Mucosa of descending colon (tissue), 3 donors: ENCODE measurements around the gene CXCR6. TPM values are rescaled to one million over a fixed set of nuclear protein-coding genes. Genes with fewer than 3 reads are reported as not detected.

Experiments
- ATAC-seq: fragments of 200-7000 bp; cut with Tn5 transposase; one replicate; pipeline ENCODE4 v1.9.1; 2020; ENCODE audit warnings: mild to moderate bottlenecking, moderate library complexity
- DNase-seq, 3 donors: peaks; one replicate each; pipeline ENCODE4 v3.0.0-alpha.2; 2020
- H3K36me3 ChIP-seq: fragments of 200-600 bp; one replicate; pipeline ENCODE4 v1.8.0; 2021; ENCODE audit warnings: low read depth, mild to moderate bottlenecking
- H3K4me1 ChIP-seq: fragments of 200-600 bp; one replicate; pipeline ENCODE4 v1.8.0; 2021; ENCODE audit warnings: low read depth, mild to moderate bottlenecking
- H3K4me3 ChIP-seq: fragments of 200-600 bp; one replicate; pipeline ENCODE4 v1.8.0; 2021; ENCODE audit warnings: mild to moderate bottlenecking
- H3K9me3 ChIP-seq: fragments of 200-600 bp; one replicate; pipeline ENCODE4 v1.8.0; 2021; ENCODE audit warnings: mild to moderate bottlenecking
- CTCF ChIP-seq: fragments of 200-600 bp; IDR thresholded peaks from one replicate; pipeline ENCODE4 v1.8.0; 2022; ENCODE audit warnings: antibody characterized with exemption, mild to moderate bottlenecking
- intact Hi-C, 2 donors: fragments of 100-400 bp; cut with DNase I in 1 of 2; cut with micrococcal nuclease in 1 of 2; formaldehyde crosslinking; loops; one replicate each; pipeline versions ENCODE4 v1.11.0 to v1.11.1; 2022; cut with DNase I, micrococcal nuclease
- total RNA-seq, 3 donors: library from RNA; stranded (reverse); fragmentation: NEBNext Ultra II Directional in 2 of 3; extraction: Animal tissue kit (Norgen Biotek cat#: 25700) in 2 of 3; gene quantifications; one replicate each; pipeline versions ENCODE4 v1.2.1 to v1.2.4, GENCODE V29; 2021 to 2023
- donor health status: DM: no; HTN: no; CAD: no; lungs with moderate emphysema.
- donor health status: DM: no; HTN: no; CAD: no.
- donor health status: DM: no; HTN: yes; CAD: no.

CXCR6 gene
- total RNA-seq, 3 donors from 2014 or later = 1.5 to 3.6 (median 1.7) TPM

- DNase-seq (no peak), ATAC-seq (no peak)
- no peak overlapping the region for H3K4me3 ChIP-seq
- peaks cover 32% of the 10 kb centered on the region for H3K4me1 ChIP-seq
- intact Hi-C loops = no loop called here
- TF ChIP-seq CTCF = no peak
- no peaks in the 10 kb centered on the region for H3K36me3 ChIP-seq
- H3K9me3 ChIP-seq = no peaks in the 10 kb centered on the region
Observed at GRCh38 chr3:45980819-45981218, 37.6 kb downstream of the CXCR6 start.

GRCh38 chr3:45981346-45982074 is 38.2 kb downstream of the CXCR6 start:
- H3K36me3 ChIP-seq = no peaks in the 10 kb centered on the region
- ATAC-seq = no peak
- intact Hi-C loops = no loop called here
- no peak overlapping the region for H3K4me3 ChIP-seq
- TF ChIP-seq CTCF = no peak
- no peaks in the 10 kb centered on the region for H3K9me3 ChIP-seq
- peaks cover 33% of the 10 kb centered on the region for H3K4me1 ChIP-seq
- DNase-seq = no peak

GRCh38 chr3:45983770-45984169 is 40.5 kb downstream of the CXCR6 start:
- intact Hi-C loops = no loop called here
- DNase-seq (no peak), ATAC-seq (no peak)
- no peak for TF ChIP-seq CTCF
- Histone ChIP-seq H3K4me3 (no peak overlapping the region), H3K4me1 (peaks cover 48% of the 10 kb centered on the region), H3K36me3 (no peaks in the 10 kb centered on the region), H3K9me3 (no peaks in the 10 kb centered on the region)

- no peak for DNase-seq
- H3K4me3 ChIP-seq = no peak overlapping the region
- H3K9me3 ChIP-seq = no peaks in the 10 kb centered on the region
- peaks cover 41% of the 10 kb centered on the region for H3K4me1 ChIP-seq
- no peaks in the 10 kb centered on the region for H3K36me3 ChIP-seq
- ATAC-seq = no peak
- intact Hi-C loops = no loop called here
- TF ChIP-seq CTCF = no peak
Observed at GRCh38 chr3:45984331-45985312, 41.4 kb downstream of the CXCR6 start.

- Histone ChIP-seq H3K4me1 (peaks cover 37% of the 10 kb centered on the region), H3K4me3 (no peak overlapping the region), H3K9me3 (no peaks in the 10 kb centered on the region), H3K36me3 (no peaks in the 10 kb centered on the region)
- DNase-seq (no peak), ATAC-seq (no peak)
- intact Hi-C loops = no loop called here
- TF ChIP-seq CTCF = no peak
Observed at GRCh38 chr3:45985532-45986302, 42.5 kb downstream of the CXCR6 start.
